CD14-positive monocyte (primary cell): ENCODE results near the gene DAB2IP. TPM values are rescaled to one million over a fixed set of nuclear protein-coding genes. Genes with fewer than 3 reads are reported as not detected.

Source experiments
- DNase-seq, 3 donors: peaks; one replicate each; pipeline ENCODE4 v3.0.0-alpha.2; 2011 to 2022
- H2AFZ ChIP-seq: 2 replicates; pipeline ENCODE4 v1.6.0; 2012; ENCODE audit warnings: mild to moderate bottlenecking, low read depth, low read length, inconsistent platforms; ENCODE audit not compliant: insufficient read depth, poor library complexity, severe bottlenecking
- H3K27ac ChIP-seq, 2 donors: 1 replicate in 1 of 2; 2 replicates in 1 of 2; pipeline ENCODE4 v1.5.1; 2012 to 2013; ENCODE audit warnings: low read length in 2 of 2, control low read depth in 1 of 2, inconsistent platforms in 1 of 2, low read depth in 1 of 2, mild to moderate bottlenecking in 1 of 2
- H3K27me3 ChIP-seq, 2 donors: one replicate each; pipeline versions ENCODE4 v1.6.0 to v1.6.1; 2011 to 2013; ENCODE audit warnings: low read length in 2 of 2; ENCODE audit not compliant: control insufficient read depth in 2 of 2, insufficient read depth in 2 of 2
- H3K36me3 ChIP-seq, 2 donors: replicated peaks in 1 of 2; 1 replicate in 1 of 2; 2 replicates in 1 of 2; pipeline versions ENCODE4 v1.5.1 to v1.6.1; 2012 to 2013; ENCODE audit warnings: low read length in 2 of 2, control low read depth in 1 of 2, inconsistent platforms in 1 of 2, mild to moderate bottlenecking in 1 of 2; ENCODE audit not compliant: insufficient read depth in 2 of 2, control insufficient read depth in 1 of 2
- H3K4me1 ChIP-seq, 2 donors: 1 replicate in 1 of 2; 2 replicates in 1 of 2; pipeline versions ENCODE4 v1.5.1 to v1.6.1; 2012 to 2013; ENCODE audit warnings: low read length in 2 of 2, control low read depth in 1 of 2, inconsistent platforms in 1 of 2, mild to moderate bottlenecking in 1 of 2, moderate library complexity in 1 of 2; ENCODE audit not compliant: insufficient read depth in 2 of 2, control insufficient read depth in 1 of 2
- H3K4me2 ChIP-seq: replicated peaks from 2 replicates; pipeline ENCODE3; 2012; ENCODE audit warnings: low read length, moderate library complexity, mild to moderate bottlenecking; ENCODE audit not compliant: poor library complexity, severe bottlenecking; ENCODE audit errors: extremely low read depth
- H3K4me3 ChIP-seq, 3 experiments: fragments of 200-600 bp in 1 of 3; sonication (generic) in 1 of 3; replicated peaks in 1 of 3; 1 replicate in 2 of 3; 2 replicates in 1 of 3; pipeline ENCODE4 v1.5.1; 2011 to 2013; ENCODE audit warnings: low read length in 3 of 3, mild to moderate bottlenecking in 3 of 3, control low read depth in 2 of 3, low read depth in 2 of 3, inconsistent platforms in 1 of 3, moderate library complexity in 1 of 3
- H3K79me2 ChIP-seq: 2 replicates; pipeline ENCODE4 v1.6.0; 2012; ENCODE audit warnings: mild to moderate bottlenecking, control low read depth, inconsistent platforms, low read length, moderate library complexity; ENCODE audit not compliant: insufficient read depth
- H3K9ac ChIP-seq: 2 replicates; pipeline ENCODE4 v1.6.0; 2017; ENCODE audit warnings: low read length, mild to moderate bottlenecking; ENCODE audit not compliant: insufficient read depth, poor library complexity, severe bottlenecking
- H3K9me3 ChIP-seq, 2 donors: replicated peaks in 1 of 2; 1 replicate in 1 of 2; 2 replicates in 1 of 2; pipeline versions ENCODE4 v1.5.1 to v1.6.1; 2012 to 2013; ENCODE audit warnings: low read length in 2 of 2, control low read depth in 1 of 2; ENCODE audit not compliant: control insufficient read depth in 1 of 2, insufficient read depth in 1 of 2
- H4K20me1 ChIP-seq: 2 replicates; pipeline ENCODE4 v1.6.0; 2012; ENCODE audit warnings: mild to moderate bottlenecking, low read length, control low read depth, moderate library complexity; ENCODE audit not compliant: insufficient read depth
- H3K27ac Mint-ChIP-seq, 7 donors: one replicate each; pipeline ENCODE4 v1.8.0; 2020; ENCODE audit warnings: mild to moderate bottlenecking in 7 of 7, mixed read lengths in 7 of 7, moderate library complexity in 6 of 7, inconsistent platforms in 2 of 7
- H3K27me3 Mint-ChIP-seq, 3 donors: one replicate each; pipeline ENCODE4 v1.8.0; 2021 to 2022; ENCODE audit warnings: low read depth in 3 of 3, mild to moderate bottlenecking in 3 of 3, mixed read lengths in 3 of 3, moderate library complexity in 3 of 3, inconsistent platforms in 1 of 3
- H3K36me3 Mint-ChIP-seq, 2 donors: one replicate each; pipeline ENCODE4 v1.8.0; 2020; ENCODE audit warnings: mixed read lengths in 2 of 2, inconsistent platforms in 1 of 2, mild to moderate bottlenecking in 1 of 2
- H3K4me1 Mint-ChIP-seq: one replicate; pipeline ENCODE4 v1.8.0; 2020; ENCODE audit warnings: mild to moderate bottlenecking, mixed read lengths
- H3K4me3 Mint-ChIP-seq, 2 donors: one replicate each; pipeline ENCODE4 v1.8.0; 2020; ENCODE audit warnings: mild to moderate bottlenecking in 2 of 2, mixed read lengths in 2 of 2, moderate library complexity in 1 of 2
- H3K9me3 Mint-ChIP-seq, 7 donors: one replicate each; pipeline ENCODE4 v1.8.0; 2020 to 2022; ENCODE audit warnings: mixed read lengths in 7 of 7, mild to moderate bottlenecking in 6 of 7, moderate library complexity in 6 of 7, inconsistent platforms in 2 of 7
- WGBS: methylation state at CpG from one replicate; pipeline ENCODE4 v1.1.5; 2013; ENCODE audit warnings: missing lambda C conversion rate; ENCODE audit not compliant: insufficient coverage; 5-methylcytosine and 5-hydroxymethylcytosine counted together
- intact Hi-C, 2 donors: fragments of 100-400 bp; cut with micrococcal nuclease; formaldehyde crosslinking; loops; one replicate each; pipeline versions ENCODE4 v1.15.0 to v1.15.1; 2023
- polyA plus RNA-seq, 3 donors: library from polyadenylated mRNA; depleted of rRNA in 1 of 3; unstranded in 2 of 3; stranded (reverse) in 1 of 3; fragments of 300-500 nt in 2 of 3; fragments of >200 nt in 1 of 3; fragmentation: Illumina TruSeq in 2 of 3; gene quantifications; 1 replicate in 2 of 3; 2 replicates in 1 of 3; pipeline ENCODE4 v1.2.3, GENCODE V29; 2012 to 2021
- TF ChIP-seq, protein P1 (sequence below): fragments of 200-600 bp; IDR thresholded peaks from one replicate; pipeline ENCODE4 v1.8.0; 2022; ENCODE audit warnings: antibody characterized with exemption, mild to moderate bottlenecking

Gene DAB2IP
- polyA plus RNA-seq, 3 donors, result 0.13 TPM; not detected in 2

- H3K27me3 ChIP-seq, result no peaks in the 10 kb centered on the region
- WGBS, result 93% methylated on average over 16 of the region's 26 CpGs
- no peaks in the 10 kb centered on the region for H3K9me3 ChIP-seq
- no peaks in the 10 kb centered on the region for H3K79me2 ChIP-seq
- Mint-ChIP-seq H3K27ac (no peak overlapping the region), H3K36me3 (no peaks in the 10 kb centered on the region), H3K4me3 (no peak overlapping the region), H3K27me3 (peaks cover 0 to 2% (median 0%) of the 10 kb centered on the region in 3 donors), H3K9me3 (peaks cover 0 to 3% (median 0%) of the 10 kb centered on the region in 7 donors), H3K4me1 (no peaks in the 10 kb centered on the region)
- H3K4me2 ChIP-seq, result no peak overlapping the region
- no peak overlapping the region for H3K27ac ChIP-seq
- DNase-seq, result no peak
- TF ChIP-seq, protein P1, sequence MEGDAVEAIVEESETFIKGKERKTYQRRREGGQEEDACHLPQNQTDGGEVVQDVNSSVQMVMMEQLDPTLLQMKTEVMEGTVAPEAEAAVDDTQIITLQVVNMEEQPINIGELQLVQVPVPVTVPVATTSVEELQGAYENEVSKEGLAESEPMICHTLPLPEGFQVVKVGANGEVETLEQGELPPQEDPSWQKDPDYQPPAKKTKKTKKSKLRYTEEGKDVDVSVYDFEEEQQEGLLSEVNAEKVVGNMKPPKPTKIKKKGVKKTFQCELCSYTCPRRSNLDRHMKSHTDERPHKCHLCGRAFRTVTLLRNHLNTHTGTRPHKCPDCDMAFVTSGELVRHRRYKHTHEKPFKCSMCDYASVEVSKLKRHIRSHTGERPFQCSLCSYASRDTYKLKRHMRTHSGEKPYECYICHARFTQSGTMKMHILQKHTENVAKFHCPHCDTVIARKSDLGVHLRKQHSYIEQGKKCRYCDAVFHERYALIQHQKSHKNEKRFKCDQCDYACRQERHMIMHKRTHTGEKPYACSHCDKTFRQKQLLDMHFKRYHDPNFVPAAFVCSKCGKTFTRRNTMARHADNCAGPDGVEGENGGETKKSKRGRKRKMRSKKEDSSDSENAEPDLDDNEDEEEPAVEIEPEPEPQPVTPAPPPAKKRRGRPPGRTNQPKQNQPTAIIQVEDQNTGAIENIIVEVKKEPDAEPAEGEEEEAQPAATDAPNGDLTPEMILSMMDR, result no peak
- H3K36me3 ChIP-seq, result no peaks in the 10 kb centered on the region
- no peak overlapping the region for H3K9ac ChIP-seq
- no peaks in the 10 kb centered on the region for H4K20me1 ChIP-seq
- H3K4me3 ChIP-seq, result no peak overlapping the region
- H2AFZ ChIP-seq, result no peak overlapping the region
- intact Hi-C loops, result no loop called here
- no peaks in the 10 kb centered on the region for H3K4me1 ChIP-seq
Measured at GRCh38 chr9:121774715-121775613, 123.5 kb downstream of the DAB2IP start.

DNA sequence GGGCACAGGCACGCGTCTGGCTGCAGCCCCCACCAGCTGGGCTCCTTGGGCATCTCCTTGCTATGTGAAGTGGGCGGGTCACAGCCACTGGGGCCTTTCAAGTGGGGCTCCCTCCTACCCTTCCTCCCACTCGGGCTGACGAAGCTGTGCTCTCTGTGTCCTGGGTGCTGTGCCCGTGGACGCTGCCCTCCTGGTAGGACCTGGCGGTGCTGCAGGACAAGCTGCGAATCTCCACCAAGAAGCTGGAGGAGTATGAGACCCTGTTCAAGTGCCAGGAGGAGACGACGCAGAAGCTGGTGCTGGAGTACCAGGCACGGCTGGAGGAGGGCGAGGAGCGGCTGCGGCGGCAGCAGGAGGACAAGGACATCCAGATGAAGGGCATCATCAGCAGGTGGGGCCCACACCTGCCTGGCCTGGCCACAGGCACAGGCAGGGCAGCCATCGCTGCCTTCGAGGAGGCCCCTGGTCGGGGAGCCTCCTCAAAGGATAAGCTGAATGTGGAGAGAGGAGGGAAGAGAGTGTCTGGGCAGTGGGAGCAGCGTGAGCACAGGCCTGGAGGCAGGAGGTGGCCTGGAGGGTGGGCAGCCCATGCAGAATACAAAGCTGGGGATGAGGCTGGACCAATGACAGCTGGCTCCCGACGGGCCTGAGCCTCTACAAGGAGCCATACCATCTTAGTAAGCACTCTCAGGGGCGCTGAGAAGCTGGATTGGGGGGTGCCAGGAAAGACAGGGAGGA is 124.7 kb downstream of the DAB2IP start:
- Mint-ChIP-seq H3K4me1 (no peaks in the 10 kb centered on the region), H3K4me3 (peak overlapping the region in 1 of 2 donors; percentile 18), H3K27ac (no peak overlapping the region), H3K27me3 (peaks cover 0 to 2% (median 0%) of the 10 kb centered on the region in 3 donors), H3K9me3 (peaks cover 0 to 3% (median 0%) of the 10 kb centered on the region in 7 donors), H3K36me3 (no peaks in the 10 kb centered on the region)
- intact Hi-C loops, result no loop called here
- Histone ChIP-seq H3K27ac (no peak overlapping the region), H3K27me3 (no peaks in the 10 kb centered on the region), H3K4me1 (no peaks in the 10 kb centered on the region), H3K9ac (no peak overlapping the region), H3K4me3 (no peak overlapping the region), H3K9me3 (no peaks in the 10 kb centered on the region), H2AFZ (no peak overlapping the region), H3K4me2 (no peak overlapping the region), H3K36me3 (no peaks in the 10 kb centered on the region), H4K20me1 (no peaks in the 10 kb centered on the region), H3K79me2 (no peaks in the 10 kb centered on the region)
- no peak for DNase-seq
- TF ChIP-seq, protein P1, result no peak
- 93% methylated on average over 20 of the region's 23 CpGs for WGBS
